HCT116 (cell line): ENCODE measurements around the gene PRPF8. TPM values are rescaled to one million over a fixed set of nuclear protein-coding genes. Genes with fewer than 3 reads are reported as not detected.

Experiments
- ATAC-seq: fragments of 200-7000 bp; cut with Tn5 transposase; 2 replicates; pipeline ENCODE4 v1.9.1; 2020; ENCODE audit warnings: mild to moderate bottlenecking, moderate library complexity
- BruUV-seq: library from RNA; stranded (reverse); fragments of 400-500 nt; replicated peaks from 2 replicates; lab custom pipeline; 2021; lab: Mats Ljungman, UMichigan
- CTCF ChIA-PET: fragments of 300-600 bp; sonication (Branson Sonifier 250); formaldehyde crosslinking; loops from one replicate; lab custom pipeline; 2021; ENCODE audit warnings: antibody characterized with exemption; lab: Charles Lee
- POLR2A ChIA-PET: fragments of 300-600, 350-600 bp; sonication (Branson Sonifier 250); formaldehyde crosslinking; loops from one replicate; lab custom pipeline; 2021; ENCODE audit warnings: antibody characterized with exemption; lab: Charles Lee
- RAD21 ChIA-PET, 2 experiments: fragments of 300-600 bp; sonication (Branson Sonifier 250); formaldehyde crosslinking; loops; one replicate each; lab custom pipeline; 2023; ENCODE audit warnings: low total read pairs in 2 of 2; ENCODE audit not compliant: uncharacterized antibody in 2 of 2, unreplicated experiment in 2 of 2, low non-redundant PET in 1 of 2; lab: Charles Lee
- DNase-seq: peaks from one replicate; pipeline ENCODE4 v3.0.0-alpha.2; 2010; ENCODE audit warnings: low read depth, low spot score
- H2AFZ ChIP-seq: fragments of 200-600 bp; shearing (Covaris generic), sonication (generic); 2 replicates; pipeline ENCODE4 v1.6.1; 2017; ENCODE audit warnings: low read depth, mixed run types, mixed read lengths, antibody characterized with exemption, low read length; ENCODE audit not compliant: poor library complexity, severe bottlenecking
- H3K27ac ChIP-seq: 2 replicates; pipeline ENCODE4 v1.5.1; 2012; ENCODE audit warnings: low read depth, low read length
- H3K27me3 ChIP-seq: fragments of 200-600 bp; sonication (generic); 2 replicates; pipeline ENCODE4 v1.6.1; 2016; ENCODE audit warnings: mixed run types, low read length, mixed read lengths; ENCODE audit not compliant: insufficient read depth
- H3K36me3 ChIP-seq, 2 experiments: fragments of 200-500 bp in 1 of 2; fragments of 200-600 bp in 1 of 2; sonication (Bioruptor generic) in 1 of 2; sonication (generic) in 1 of 2; 2 replicates each; pipeline versions ENCODE4 v1.5.1 to v1.6.1; 2014 to 2016; ENCODE audit warnings: low read length in 2 of 2, inconsistent platforms in 1 of 2, mixed read lengths in 1 of 2, mixed run types in 1 of 2; ENCODE audit not compliant: insufficient read depth in 2 of 2, control insufficient read depth in 1 of 2
- H3K4me1 ChIP-seq, 2 experiments: fragments of 200-600 bp in 1 of 2; sonication (generic) in 1 of 2; 2 replicates each; pipeline versions ENCODE4 v1.5.1 to v1.6.1; 2012 to 2017; ENCODE audit warnings: low read length in 2 of 2, inconsistent platforms in 1 of 2, mild to moderate bottlenecking in 1 of 2, mixed read lengths in 1 of 2, mixed run types in 1 of 2, moderate library complexity in 1 of 2; ENCODE audit not compliant: insufficient read depth in 2 of 2, control insufficient read depth in 1 of 2
- H3K4me2 ChIP-seq: fragments of 200-600 bp; sonication (generic); 2 replicates; pipeline ENCODE4 v1.6.1; 2017; ENCODE audit warnings: mixed run types, low read length, mixed read lengths
- H3K4me3 ChIP-seq, 2 experiments: fragments of 200-600 bp in 1 of 2; sonication (generic) in 1 of 2; replicated peaks in 1 of 2; 2 replicates each; pipeline ENCODE4 v1.5.1; 2011 to 2016; ENCODE audit warnings: low read length in 2 of 2, control low read depth in 1 of 2, low read depth in 1 of 2, mild to moderate bottlenecking in 1 of 2, mixed read lengths in 1 of 2, mixed run types in 1 of 2
- H3K79me2 ChIP-seq: fragments of 200-600 bp; sonication (generic); 2 replicates; pipeline ENCODE4 v1.6.1; 2017; ENCODE audit warnings: mild to moderate bottlenecking, mixed run types, low read length, moderate library complexity, mixed read lengths; ENCODE audit not compliant: insufficient read depth
- H3K9ac ChIP-seq: fragments of 200-600 bp; sonication (generic); 2 replicates; pipeline ENCODE4 v1.6.1; 2016; ENCODE audit warnings: low read length, mixed read lengths
- H3K9me2 ChIP-seq: fragments of 200-600 bp; sonication (generic), shearing (Covaris generic); 2 replicates; pipeline ENCODE4 v1.6.1; 2017; ENCODE audit warnings: mixed run types, mild to moderate bottlenecking, moderate library complexity; ENCODE audit not compliant: insufficient read depth
- H3K9me3 ChIP-seq, 2 experiments: fragments of 200-500 bp in 1 of 2; fragments of 200-600 bp in 1 of 2; sonication (Bioruptor generic) in 1 of 2; sonication (generic) in 1 of 2; 2 replicates each; pipeline ENCODE4 v1.6.1; 2014 to 2017; ENCODE audit warnings: low read length in 2 of 2, mixed read lengths in 2 of 2, inconsistent platforms in 1 of 2, low read depth in 1 of 2, mild to moderate bottlenecking in 1 of 2, mixed run types in 1 of 2, moderate library complexity in 1 of 2; ENCODE audit not compliant: control insufficient read depth in 1 of 2, insufficient read depth in 1 of 2
- H4K20me1 ChIP-seq: fragments of 200-600 bp; sonication (generic), shearing (Covaris generic); 2 replicates; pipeline ENCODE4 v1.6.1; 2017; ENCODE audit warnings: mixed run types, mild to moderate bottlenecking, moderate library complexity; ENCODE audit not compliant: insufficient read depth
- CTCF ChIP-seq, 3 experiments: fragments of 200-600 bp in 1 of 3; sonication (generic) in 1 of 3; IDR thresholded peaks in 2 of 3; conservative IDR thresholded peaks in 1 of 3; 2 replicates each; pipeline ENCODE4 v1.5.1; 2012 to 2017; ENCODE audit warnings: low read depth in 2 of 3, low read length in 2 of 3, antibody characterized with exemption in 1 of 3, borderline replicate concordance in 1 of 3, control low read depth in 1 of 3, mild to moderate bottlenecking in 1 of 3, mixed read lengths in 1 of 3, mixed run types in 1 of 3, moderate library complexity in 1 of 3; ENCODE audit not compliant: insufficient read depth in 1 of 3
- ELF1 ChIP-seq: IDR thresholded peaks from 2 replicates; pipeline ENCODE4 v1.6.1; 2012; ENCODE audit warnings: low read depth, borderline replicate concordance
- EZH2 ChIP-seq: fragments of 200-600 bp; sonication (generic); IDR thresholded peaks from 2 replicates; pipeline ENCODE4 v1.6.1; 2017; ENCODE audit warnings: antibody characterized with exemption, mixed run types
- POLR2AphosphoS5 ChIP-seq: IDR thresholded peaks from 2 replicates; pipeline ENCODE4 v1.6.1; 2011; ENCODE audit warnings: mild to moderate bottlenecking, low read depth, low read length, moderate library complexity
- RAD21 ChIP-seq: IDR thresholded peaks from 2 replicates; pipeline ENCODE4 v1.6.1; 2012; ENCODE audit warnings: low read depth, mild to moderate bottlenecking
- REST ChIP-seq: IDR thresholded peaks from 2 replicates; pipeline ENCODE4 v1.6.1; 2012; ENCODE audit warnings: low read depth
- YY1 ChIP-seq: IDR thresholded peaks from 2 replicates; pipeline ENCODE4 v1.6.1; 2011; ENCODE audit warnings: low read length, low read depth, moderate library complexity, mild to moderate bottlenecking; ENCODE audit not compliant: insufficient replicate concordance; ENCODE audit errors: extremely low read depth
- ZFX ChIP-seq: fragments of 450-650 bp; IDR thresholded peaks from 2 replicates; pipeline ENCODE4 v1.6.1; 2017
- ZNF274 ChIP-seq: fragments of 200-500 bp; sonication (Bioruptor generic); IDR thresholded peaks from 2 replicates; pipeline ENCODE4 v1.6.1; 2014; ENCODE audit warnings: mild to moderate bottlenecking, low read depth, low read length, inconsistent platforms
- intact Hi-C: fragments of 100-400 bp; cut with micrococcal nuclease; formaldehyde crosslinking; loops from 2 replicates; pipeline ENCODE4 v1.10.0; 2022
- total RNA-seq: library from RNA; stranded (reverse); gene quantifications from one replicate; pipeline ENCODE4 v1.2.1, GENCODE V29; 2021; ENCODE audit not compliant: unreplicated experiment

PRPF8 gene
- total RNA-seq, 1 experiment from 2014 or later = 386 TPM

DNA sequence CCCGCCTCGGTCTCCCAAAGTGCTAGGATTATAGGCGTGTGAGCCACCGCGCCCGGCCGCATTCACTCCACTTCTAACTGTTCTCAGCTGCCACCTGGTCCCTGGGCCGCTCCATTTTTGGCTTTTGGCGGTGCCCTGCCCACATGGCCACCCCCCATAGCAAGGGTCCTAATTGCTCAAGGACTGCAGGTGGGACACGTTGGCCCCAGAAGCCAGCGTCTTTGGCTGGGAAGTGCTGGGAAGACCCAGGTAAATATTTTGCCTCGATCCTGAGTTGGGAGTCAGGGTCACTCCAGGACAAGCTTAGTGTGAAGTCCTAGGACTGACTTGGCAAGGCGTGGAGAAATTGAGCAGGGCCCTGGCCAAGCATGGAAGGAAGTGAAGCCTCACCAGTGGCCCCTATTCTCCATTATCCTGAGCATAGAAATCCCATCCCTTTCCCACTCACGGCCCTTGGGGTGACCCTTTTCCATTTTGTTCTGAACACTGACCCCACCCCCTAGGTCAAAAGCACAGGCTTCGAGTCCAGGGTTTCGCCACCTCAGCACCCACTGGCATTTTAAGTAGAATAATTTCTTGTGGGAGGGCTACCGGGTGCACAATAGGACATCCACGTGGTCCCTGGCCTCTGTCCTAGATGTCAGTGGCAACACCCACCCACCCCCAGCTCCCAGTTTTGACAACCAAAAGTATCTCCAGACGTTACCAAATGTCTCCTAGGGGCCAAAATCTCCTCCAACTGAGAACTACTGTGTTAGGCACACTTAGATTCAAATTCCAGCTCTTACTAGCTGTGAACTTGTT lies 33.9 kb upstream of the PRPF8 start:
- no peak for TF ChIP-seq POLR2AphosphoS5
- no peak for TF ChIP-seq ZFX
- ChIA-PET RAD21 (no interaction called here), CTCF (interaction anchor here (0.6 to 4.8 kb wide), 5 partner anchors 8 to 526 kb away, joined by 3 to 39 read pairs (median 5); no protein-coding TSS in a partner anchor), POLR2A (no interaction called here)
- BruUV-seq = no TSS peak
- Histone ChIP-seq H3K9me3 (no peaks in the 10 kb centered on the region), H3K9ac (peak overlapping the region; percentile 93), H3K4me3 (peak overlapping the region in 1 of 2 experiments; percentile 13; a peak in 1 of 4 replicates), H3K4me1 (peaks cover 30 to 63% of the 10 kb centered on the region in 2 experiments), H3K27me3 (no peaks in the 10 kb centered on the region), H3K9me2 (no peaks in the 10 kb centered on the region), H4K20me1 (no peaks in the 10 kb centered on the region), H3K4me2 (peak overlapping the region; percentile 94), H2AFZ (no peak overlapping the region), H3K27ac (peak overlapping the region; percentile 99), H3K36me3 (no peaks in the 10 kb centered on the region), H3K79me2 (peaks cover 23% of the 10 kb centered on the region; the same call in 1 of the 2 replicates)
- DNase-seq (no peak), ATAC-seq (no peak)
- intact Hi-C loops = loop anchor here (10.0 kb wide), 1 partner anchor 686 kb away; the partner anchor contains the start of gene MNT

GRCh38 chr17:1716912-1717695 lies 32.4 kb upstream of the PRPF8 start:
- no peak overlapping the region for H2AFZ ChIP-seq
- H3K4me3 ChIP-seq = peak overlapping the region; percentile 73 to 94
- H3K79me2 ChIP-seq = peaks cover 33% of the 10 kb centered on the region; the same call in 1 of the 2 replicates
- intact Hi-C loops = loop anchor here (2.0 to 10.0 kb wide), 3 partner anchors 32 to 688 kb away; partner anchors contain the start of genes MNT, PITPNA and PRPF8
- peak overlapping the region; percentile 99 for H3K27ac ChIP-seq
- RAD21 ChIA-PET = interaction anchor here (0.6 to 1.5 kb wide), 7 partner anchors 33 to 321 kb away, joined by 3 to 6 read pairs (median 4); no protein-coding TSS in a partner anchor
- H4K20me1 ChIP-seq = no peaks in the 10 kb centered on the region
- H3K36me3 ChIP-seq = peaks cover 0 to 14% of the 10 kb centered on the region in 2 experiments; a peak in 1 of 4 replicates
- DNase-seq (peak; percentile 99), ATAC-seq (peak; percentile 67)
- CTCF ChIA-PET = interaction anchor here (0.7 to 2.3 kb wide), 10 partner anchors 10 to 528 kb away, joined by 3 to 15 read pairs (median 6); partner anchors contain the start of gene RILP
- no peaks in the 10 kb centered on the region for H3K9me2 ChIP-seq
- H3K4me2 ChIP-seq = peak overlapping the region; percentile 94
- POLR2A ChIA-PET = interaction anchor here (0.6 to 1.9 kb wide), 18 partner anchors 11 to 254 kb away, joined by 3 to 14 read pairs (median 4); partner anchors contain the start of genes PITPNA, RILP, RPA1 and SERPINF1
- peaks cover 28 to 60% of the 10 kb centered on the region in 2 experiments for H3K4me1 ChIP-seq
- H3K27me3 ChIP-seq = no peaks in the 10 kb centered on the region
- H3K9me3 ChIP-seq = no peaks in the 10 kb centered on the region
- no TSS peak for BruUV-seq
- peak overlapping the region; percentile 93 for H3K9ac ChIP-seq
- TF ChIP-seq EZH2 (no peak), YY1 (peak; percentile 53), REST (no peak), RAD21 (no peak), POLR2AphosphoS5 (peak; percentile 65), ZNF274 (no peak), CTCF (IDR thresholded peaks at IDR 0.05 in 2 of 3, conservative IDR thresholded peaks at IDR 0.05 in 1 of 3; ENCODE audit: borderline replicate concordance in 1 of 3, insufficient read depth in 1 of 3, low read depth in 2 of 3, low read length in 2 of 3) (no peak), ELF1 (no peak)
